PC-9 (cell line): ENCODE measurements around the gene AFG1L. TPM values are rescaled to one million over a fixed set of nuclear protein-coding genes. Genes with fewer than 3 reads are reported as not detected.

Experiments used
- BruUV-seq: library from RNA; stranded (reverse); fragments of 400-500 nt; replicated peaks from 2 replicates; lab custom pipeline; 2021; lab: Mats Ljungman, UMichigan
- CTCF ChIA-PET: fragments of 300-600 bp; sonication (Branson Sonifier 250); formaldehyde crosslinking; loops from one replicate; lab custom pipeline; 2022; ENCODE audit warnings: antibody characterized with exemption; lab: Charles Lee
- POLR2A ChIA-PET: fragments of 300-600 bp; sonication (Branson Sonifier 250); formaldehyde crosslinking; loops from one replicate; lab custom pipeline; 2022; ENCODE audit warnings: antibody characterized with exemption; ENCODE audit not compliant: unreplicated experiment; lab: Charles Lee
- DNase-seq, 2 experiments: peaks; one replicate each; pipeline versions ENCODE4 v3.0.0 to v3.0.0-alpha.2; 2015 to 2022; ENCODE audit warnings: mixed read lengths in 1 of 2
- H2AFZ ChIP-seq: fragments of 200-600 bp; sonication (generic); 2 replicates; pipeline ENCODE4 v1.8.1; 2017; ENCODE audit warnings: antibody characterized with exemption
- H3F3A ChIP-seq: fragments of 200-600 bp; sonication (generic); 2 replicates; pipeline ENCODE4 v1.8.1; 2017; ENCODE audit warnings: antibody characterized with exemption, mild to moderate bottlenecking, low read depth; ENCODE audit not compliant: insufficient read depth
- H3K27ac ChIP-seq: fragments of 200-600 bp; sonication (generic); 2 replicates; pipeline ENCODE4 v1.6.1; 2016; ENCODE audit warnings: mixed run types
- H3K27me3 ChIP-seq: fragments of 200-600 bp; sonication (generic); 2 replicates; pipeline ENCODE4 v1.6.1; 2016; ENCODE audit warnings: low read depth, mixed run types; ENCODE audit not compliant: insufficient read depth
- H3K36me3 ChIP-seq: fragments of 200-600 bp; sonication (generic); 2 replicates; pipeline ENCODE4 v1.6.1; 2016; ENCODE audit warnings: low read depth, mixed run types
- H3K4me1 ChIP-seq: fragments of 200-600 bp; sonication (generic); replicated peaks from 2 replicates; pipeline ENCODE4 v1.6.1; 2016; ENCODE audit warnings: mixed run types; ENCODE audit not compliant: insufficient read depth
- H3K4me2 ChIP-seq: fragments of 200-600 bp; sonication (generic); 2 replicates; pipeline ENCODE4 v1.6.1; 2017; ENCODE audit warnings: mixed run types
- H3K4me3 ChIP-seq: fragments of 200-600 bp; sonication (generic); 2 replicates; pipeline ENCODE4 v1.6.1; 2016; ENCODE audit warnings: mixed run types
- H3K79me2 ChIP-seq: fragments of 200-600 bp; sonication (generic); 2 replicates; pipeline ENCODE4 v1.6.1; 2017; ENCODE audit warnings: low read depth, mixed run types
- H3K9me2 ChIP-seq: fragments of 200-600 bp; sonication (generic); 2 replicates; pipeline ENCODE4 v1.8.1; 2017; ENCODE audit warnings: mild to moderate bottlenecking; ENCODE audit not compliant: insufficient read depth
- H3K9me3 ChIP-seq: fragments of 200-600 bp; sonication (generic); 2 replicates; pipeline ENCODE4 v1.8.1; 2016; ENCODE audit warnings: low read depth; ENCODE audit not compliant: insufficient read depth
- H4K20me1 ChIP-seq: fragments of 200-600 bp; sonication (generic); 2 replicates; pipeline ENCODE4 v1.8.1; 2017; ENCODE audit not compliant: insufficient read depth
- EZH2 ChIP-seq: fragments of 200-600 bp; sonication (generic); IDR thresholded peaks from 2 replicates; pipeline ENCODE4 v1.8.0; 2017; ENCODE audit warnings: antibody characterized with exemption, low read depth
- intact Hi-C: fragments of 100-400 bp; cut with micrococcal nuclease; formaldehyde crosslinking; loops from one replicate; pipeline ENCODE4 v1.10.0; 2022; ENCODE audit not compliant: unreplicated experiment
- total RNA-seq: library from RNA; stranded (reverse); gene quantifications from 2 replicates; pipeline ENCODE4 v1.2.3, GENCODE V29; 2021
- TF ChIP-seq, protein P1 (sequence below): fragments of 200-600 bp; sonication (generic); conservative IDR thresholded peaks from 2 replicates; pipeline ENCODE4 v1.6.1; 2017; ENCODE audit warnings: mixed run types, antibody characterized with exemption, mild to moderate bottlenecking, moderate library complexity

The AFG1L gene
- total RNA-seq, 1 experiment from 2014 or later: 8.9 TPM

DNA sequence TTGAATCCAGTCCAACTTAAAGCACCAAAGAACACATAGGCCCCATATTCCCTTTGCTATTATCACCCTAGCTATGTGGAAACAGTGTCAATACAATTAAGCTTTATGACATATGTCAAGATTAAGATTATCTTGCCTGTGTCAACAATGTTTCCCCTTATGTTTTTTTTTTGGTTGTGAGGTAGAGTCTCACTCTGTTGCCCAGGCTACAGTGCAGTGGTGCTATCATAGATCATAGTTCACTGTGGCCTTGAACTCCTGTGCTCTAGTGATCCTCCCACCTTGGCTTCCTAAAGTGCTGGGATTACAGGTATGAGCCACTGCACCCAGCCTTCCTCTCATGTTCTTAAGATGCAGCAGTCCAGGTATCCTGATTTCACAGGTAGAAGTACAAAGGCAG lies 17.8 kb downstream of the AFG1L start:
- Histone ChIP-seq H3K79me2 (no peaks in the 10 kb centered on the region), H3K36me3 (no peaks in the 10 kb centered on the region), H3K4me2 (no peak overlapping the region), H3K9me3 (no peaks in the 10 kb centered on the region), H3K27me3 (no peaks in the 10 kb centered on the region), H3K4me3 (no peak overlapping the region), H3K9me2 (no peaks in the 10 kb centered on the region), H3K27ac (no peak overlapping the region), H4K20me1 (no peaks in the 10 kb centered on the region), H3F3A (no peaks in the 10 kb centered on the region), H3K4me1 (no peaks in the 10 kb centered on the region), H2AFZ (no peak overlapping the region)
- POLR2A ChIA-PET: no interaction called here
- BruUV-seq: no TSS peak
- TF ChIP-seq, protein P1, sequence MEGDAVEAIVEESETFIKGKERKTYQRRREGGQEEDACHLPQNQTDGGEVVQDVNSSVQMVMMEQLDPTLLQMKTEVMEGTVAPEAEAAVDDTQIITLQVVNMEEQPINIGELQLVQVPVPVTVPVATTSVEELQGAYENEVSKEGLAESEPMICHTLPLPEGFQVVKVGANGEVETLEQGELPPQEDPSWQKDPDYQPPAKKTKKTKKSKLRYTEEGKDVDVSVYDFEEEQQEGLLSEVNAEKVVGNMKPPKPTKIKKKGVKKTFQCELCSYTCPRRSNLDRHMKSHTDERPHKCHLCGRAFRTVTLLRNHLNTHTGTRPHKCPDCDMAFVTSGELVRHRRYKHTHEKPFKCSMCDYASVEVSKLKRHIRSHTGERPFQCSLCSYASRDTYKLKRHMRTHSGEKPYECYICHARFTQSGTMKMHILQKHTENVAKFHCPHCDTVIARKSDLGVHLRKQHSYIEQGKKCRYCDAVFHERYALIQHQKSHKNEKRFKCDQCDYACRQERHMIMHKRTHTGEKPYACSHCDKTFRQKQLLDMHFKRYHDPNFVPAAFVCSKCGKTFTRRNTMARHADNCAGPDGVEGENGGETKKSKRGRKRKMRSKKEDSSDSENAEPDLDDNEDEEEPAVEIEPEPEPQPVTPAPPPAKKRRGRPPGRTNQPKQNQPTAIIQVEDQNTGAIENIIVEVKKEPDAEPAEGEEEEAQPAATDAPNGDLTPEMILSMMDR: no peak
- no peak for TF ChIP-seq EZH2
- no peak for DNase-seq
- intact Hi-C loops: no loop called here
- CTCF ChIA-PET: no interaction called here

DNA sequence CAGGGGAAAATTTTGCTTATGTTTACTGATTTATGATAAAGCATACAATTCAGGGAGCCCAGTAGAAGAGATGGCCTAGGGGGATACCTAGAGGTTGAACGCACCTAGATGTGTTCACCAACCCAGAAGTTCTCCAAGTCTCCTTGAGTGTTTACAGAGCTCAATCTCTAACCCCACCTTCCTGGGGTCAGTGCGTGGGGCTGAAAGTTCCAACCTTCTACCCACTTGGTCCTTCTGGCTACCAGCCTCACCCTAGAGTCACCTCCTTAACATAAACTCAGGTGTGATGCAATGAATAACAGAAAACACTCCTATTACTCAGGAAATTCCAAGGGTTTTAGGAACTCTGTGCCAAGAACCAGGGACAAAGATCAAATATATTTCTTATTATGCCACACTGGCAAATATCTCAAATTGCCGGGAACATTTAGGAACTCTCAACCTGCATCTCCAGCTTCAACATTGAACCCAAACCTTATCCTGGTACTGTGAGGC lies 26.4 kb downstream of the AFG1L start:
- no peaks in the 10 kb centered on the region for H3K27me3 ChIP-seq
- H3K79me2 ChIP-seq: no peaks in the 10 kb centered on the region
- H3K4me1 ChIP-seq: peaks cover 9% of the 10 kb centered on the region
- intact Hi-C loops: no loop called here
- H2AFZ ChIP-seq: no peak overlapping the region
- ChIA-PET CTCF (no interaction called here), POLR2A (no interaction called here)
- H3K9me3 ChIP-seq: no peaks in the 10 kb centered on the region
- peak in 1 of 2 experiments; percentile 40 for DNase-seq
- H3K4me3 ChIP-seq: no peak overlapping the region
- TF ChIP-seq EZH2: no peak
- TF ChIP-seq, protein P1: no peak
- no peaks in the 10 kb centered on the region for H3K36me3 ChIP-seq
- peak overlapping the region; percentile 7; the same call in 1 of the 2 replicates for H3K4me2 ChIP-seq
- no peaks in the 10 kb centered on the region for H3K9me2 ChIP-seq
- H3K27ac ChIP-seq: no peak overlapping the region
- BruUV-seq: no TSS peak
- no peaks in the 10 kb centered on the region for H3F3A ChIP-seq
- no peaks in the 10 kb centered on the region for H4K20me1 ChIP-seq

DNA sequence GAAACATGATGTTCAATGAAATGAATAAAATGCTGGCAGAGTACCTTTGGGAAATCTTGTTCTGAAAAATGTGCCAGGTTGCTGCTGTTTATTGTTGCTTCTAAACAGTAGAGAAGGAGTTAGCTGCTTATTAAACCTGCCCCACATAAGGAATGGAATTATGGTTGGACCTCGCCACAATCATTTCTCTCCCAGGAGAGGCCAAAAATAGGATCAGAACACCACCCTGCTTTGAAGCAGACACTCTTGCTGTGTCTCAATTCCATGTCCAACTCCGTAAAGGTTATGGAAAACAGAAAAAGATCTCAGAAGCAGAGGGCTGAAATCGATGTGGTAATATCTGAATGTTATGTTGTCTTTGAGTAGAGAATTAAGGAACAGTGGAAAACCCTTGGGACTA lies 27.9 kb downstream of the AFG1L start:
- no peaks in the 10 kb centered on the region for H3K9me2 ChIP-seq
- no peaks in the 10 kb centered on the region for H3K27me3 ChIP-seq
- H2AFZ ChIP-seq: no peak overlapping the region
- ChIA-PET POLR2A (no interaction called here), CTCF (no interaction called here)
- H3K27ac ChIP-seq: no peak overlapping the region
- no peaks in the 10 kb centered on the region for H3F3A ChIP-seq
- no peak for DNase-seq
- no peaks in the 10 kb centered on the region for H3K79me2 ChIP-seq
- no peak overlapping the region for H3K4me3 ChIP-seq
- intact Hi-C loops: no loop called here
- 0 out of 2 replicates have a peak, but pooled peaks cover 5% of the 10 kb centered on the region for H3K36me3 ChIP-seq
- TF ChIP-seq EZH2: no peak
- TF ChIP-seq, protein P1: no peak
- BruUV-seq: no TSS peak
- H3K4me2 ChIP-seq: no peak overlapping the region
- no peaks in the 10 kb centered on the region for H4K20me1 ChIP-seq
- no peaks in the 10 kb centered on the region for H3K9me3 ChIP-seq
- H3K4me1 ChIP-seq: peaks cover 9% of the 10 kb centered on the region
